ENCODE results near the gene CDK19.
"Not testable (repeated sequence)": the region's sequence is repeated elsewhere in the genome, so short reads cannot be mapped to it uniquely, and the experiment has no call there.

DNA sequence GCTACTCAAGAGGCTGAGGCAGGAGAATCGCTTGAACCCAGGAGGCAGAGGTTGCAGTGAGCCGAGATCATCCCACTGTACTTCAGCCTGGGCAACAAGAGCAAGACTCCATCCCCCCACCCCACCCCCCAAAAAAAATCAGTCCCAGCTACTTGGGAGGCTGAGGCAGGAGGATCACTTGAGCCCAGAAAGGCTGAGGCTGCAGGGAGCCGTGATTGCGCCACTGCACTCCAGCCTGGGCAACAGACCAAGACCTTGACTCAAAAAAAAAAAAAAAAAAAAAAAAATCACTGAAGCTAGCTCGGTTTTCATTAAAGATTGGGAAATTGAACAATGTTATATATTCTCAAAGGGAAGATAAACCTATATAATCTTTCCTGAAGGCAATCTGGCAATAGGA is 20.5 kb upstream of the CDK19 start:
- TF ChIP-seq, protein P1, sequence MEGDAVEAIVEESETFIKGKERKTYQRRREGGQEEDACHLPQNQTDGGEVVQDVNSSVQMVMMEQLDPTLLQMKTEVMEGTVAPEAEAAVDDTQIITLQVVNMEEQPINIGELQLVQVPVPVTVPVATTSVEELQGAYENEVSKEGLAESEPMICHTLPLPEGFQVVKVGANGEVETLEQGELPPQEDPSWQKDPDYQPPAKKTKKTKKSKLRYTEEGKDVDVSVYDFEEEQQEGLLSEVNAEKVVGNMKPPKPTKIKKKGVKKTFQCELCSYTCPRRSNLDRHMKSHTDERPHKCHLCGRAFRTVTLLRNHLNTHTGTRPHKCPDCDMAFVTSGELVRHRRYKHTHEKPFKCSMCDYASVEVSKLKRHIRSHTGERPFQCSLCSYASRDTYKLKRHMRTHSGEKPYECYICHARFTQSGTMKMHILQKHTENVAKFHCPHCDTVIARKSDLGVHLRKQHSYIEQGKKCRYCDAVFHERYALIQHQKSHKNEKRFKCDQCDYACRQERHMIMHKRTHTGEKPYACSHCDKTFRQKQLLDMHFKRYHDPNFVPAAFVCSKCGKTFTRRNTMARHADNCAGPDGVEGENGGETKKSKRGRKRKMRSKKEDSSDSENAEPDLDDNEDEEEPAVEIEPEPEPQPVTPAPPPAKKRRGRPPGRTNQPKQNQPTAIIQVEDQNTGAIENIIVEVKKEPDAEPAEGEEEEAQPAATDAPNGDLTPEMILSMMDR (IDR thresholded peaks at IDR 0.05): not testable (repeated sequence)
- not testable (repeated sequence) for TF ChIP-seq EZH2phosphoT487 (IDR thresholded peaks at IDR 0.05)
